ENCODE measurements around the gene NDOR1. TPM values are rescaled to one million over a fixed set of nuclear protein-coding genes. Genes with fewer than 3 reads are reported as not detected.
"Not testable (repeated sequence)": the region's sequence is repeated elsewhere in the genome, so short reads cannot be mapped to it uniquely, and the experiment has no call there.

NDOR1 gene
- polyA plus RNA-seq, 1 experiment = 7.1 TPM

DNA sequence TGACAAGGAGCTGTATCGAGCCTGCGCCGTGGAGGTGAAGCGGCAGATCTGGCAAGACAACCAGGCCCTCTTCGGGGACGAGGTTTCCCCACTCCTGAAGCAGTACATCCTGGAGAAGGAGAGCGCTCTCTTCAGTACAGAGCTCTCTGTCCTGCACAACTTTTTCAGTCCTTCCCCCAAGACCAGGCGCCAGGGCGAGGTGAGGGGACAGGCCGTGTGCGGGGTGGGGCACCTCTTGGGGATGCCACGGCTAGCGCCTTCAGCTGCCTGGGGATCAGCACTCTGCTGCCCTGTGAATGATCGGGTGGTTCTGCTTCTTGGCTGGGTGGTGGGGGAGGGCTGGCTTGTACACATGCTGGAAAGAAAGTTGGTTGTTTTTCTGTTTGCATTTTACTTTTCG is 51.4 kb downstream of the NDOR1 start:
- Histone ChIP-seq H3K36me3 (ENCODE audit: control insufficient read depth, insufficient read depth, low read length) (peaks cover 5% of the 10 kb centered on the region), H3K4me3 (ENCODE audit: low read depth, low read length) (no peak overlapping the region), H3K27me3 (ENCODE audit: control insufficient read depth, insufficient read depth, low read length) (no peaks in the 10 kb centered on the region)
- POLR2A ChIA-PET = no interaction called here
- TF ChIP-seq, protein P1, sequence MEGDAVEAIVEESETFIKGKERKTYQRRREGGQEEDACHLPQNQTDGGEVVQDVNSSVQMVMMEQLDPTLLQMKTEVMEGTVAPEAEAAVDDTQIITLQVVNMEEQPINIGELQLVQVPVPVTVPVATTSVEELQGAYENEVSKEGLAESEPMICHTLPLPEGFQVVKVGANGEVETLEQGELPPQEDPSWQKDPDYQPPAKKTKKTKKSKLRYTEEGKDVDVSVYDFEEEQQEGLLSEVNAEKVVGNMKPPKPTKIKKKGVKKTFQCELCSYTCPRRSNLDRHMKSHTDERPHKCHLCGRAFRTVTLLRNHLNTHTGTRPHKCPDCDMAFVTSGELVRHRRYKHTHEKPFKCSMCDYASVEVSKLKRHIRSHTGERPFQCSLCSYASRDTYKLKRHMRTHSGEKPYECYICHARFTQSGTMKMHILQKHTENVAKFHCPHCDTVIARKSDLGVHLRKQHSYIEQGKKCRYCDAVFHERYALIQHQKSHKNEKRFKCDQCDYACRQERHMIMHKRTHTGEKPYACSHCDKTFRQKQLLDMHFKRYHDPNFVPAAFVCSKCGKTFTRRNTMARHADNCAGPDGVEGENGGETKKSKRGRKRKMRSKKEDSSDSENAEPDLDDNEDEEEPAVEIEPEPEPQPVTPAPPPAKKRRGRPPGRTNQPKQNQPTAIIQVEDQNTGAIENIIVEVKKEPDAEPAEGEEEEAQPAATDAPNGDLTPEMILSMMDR (IDR thresholded peaks at IDR 0.05; ENCODE audit: insufficient read depth, low read depth, low read length) = no peak
- CTCF ChIA-PET = interaction anchor here (1.1 kb wide), 1 partner anchor 20 kb away, joined by 5 read pairs; no protein-coding TSS in a partner anchor
- no peak for DNase-seq (ENCODE audit: low read depth)

DNA sequence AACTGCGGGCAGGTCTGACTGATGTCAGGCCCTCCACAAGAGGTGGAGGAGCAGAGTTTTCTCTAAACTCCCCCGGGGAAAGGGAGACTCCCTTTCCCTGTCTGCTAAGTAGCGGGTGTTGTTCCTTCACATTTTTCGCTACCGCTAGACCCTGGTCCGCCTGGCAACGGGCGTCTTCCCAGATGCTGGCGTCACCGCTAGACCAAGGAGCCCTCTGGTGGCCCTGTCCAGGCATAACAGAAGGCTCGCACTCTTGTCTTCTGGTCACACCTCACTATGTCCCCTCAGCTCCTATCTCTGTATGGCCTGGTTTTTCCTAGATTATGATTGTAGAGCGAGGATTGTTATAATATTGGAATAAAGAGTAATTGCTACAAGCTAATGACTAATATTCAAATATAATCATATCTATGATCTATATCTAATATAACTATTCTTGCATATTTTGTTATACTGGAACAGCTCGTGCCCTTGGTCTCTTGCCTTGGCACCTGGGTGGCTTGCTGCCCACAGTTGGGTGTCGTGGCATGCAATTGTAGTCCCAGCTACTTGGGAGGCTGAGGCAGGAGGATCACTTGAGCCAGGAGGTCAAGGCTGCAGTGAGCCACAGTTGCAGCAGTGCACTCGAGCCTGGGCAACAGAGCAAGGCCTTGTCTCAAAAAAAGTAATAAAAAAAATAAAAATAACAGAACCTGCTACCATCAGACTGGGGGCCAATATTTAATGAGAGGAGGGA is 56.8 kb downstream of the NDOR1 start:
- DNase-seq (ENCODE audit: low read depth); H3K27me3 ChIP-seq (ENCODE audit: control insufficient read depth, insufficient read depth, low read length); H3K4me3 ChIP-seq (ENCODE audit: low read depth, low read length); POLR2A ChIA-PET: not testable (repeated sequence)
- CTCF ChIA-PET = interaction anchor here (1.1 to 1.9 kb wide), 5 partner anchors 11 to 26 kb away, joined by 3 to 6 read pairs (median 3); partner anchors contain the start of gene TUBB4B
- TF ChIP-seq, protein P1 (IDR thresholded peaks at IDR 0.05; ENCODE audit: insufficient read depth, low read depth, low read length) = peak; percentile 55
- H3K36me3 ChIP-seq (ENCODE audit: control insufficient read depth, insufficient read depth, low read length) = peaks cover 24% of the 10 kb centered on the region

DNA sequence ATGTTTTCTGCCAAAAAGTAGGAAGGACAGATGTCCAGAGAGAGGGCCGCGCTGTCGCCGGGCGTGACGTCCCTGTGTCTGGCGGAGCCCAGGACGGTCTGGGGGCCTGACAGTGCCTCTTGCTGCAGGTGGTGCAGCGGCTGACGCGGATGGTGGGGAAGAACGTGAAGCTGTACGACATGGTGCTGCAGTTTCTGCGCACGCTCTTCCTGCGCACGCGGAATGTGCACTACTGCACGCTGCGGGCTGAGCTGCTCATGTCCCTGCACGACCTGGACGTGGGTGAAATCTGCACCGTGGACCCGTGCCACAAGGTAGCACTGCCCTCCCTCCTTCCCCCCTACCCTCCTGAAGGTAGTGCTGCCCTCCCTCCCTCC is 57.4 kb downstream of the NDOR1 start:
- Histone ChIP-seq H3K4me3 (ENCODE audit: low read depth, low read length) (no peak overlapping the region), H3K36me3 (ENCODE audit: control insufficient read depth, insufficient read depth, low read length) (peaks cover 25% of the 10 kb centered on the region), H3K27me3 (ENCODE audit: control insufficient read depth, insufficient read depth, low read length) (no peaks in the 10 kb centered on the region)
- DNase-seq (ENCODE audit: low read depth) = no peak
- ChIA-PET CTCF (interaction anchor here (1.1 to 1.2 kb wide), 2 partner anchors 22 to 26 kb away, joined by 3 to 4 read pairs; partner anchors contain the start of gene TUBB4B), POLR2A (no interaction called here)
- TF ChIP-seq, protein P1 (IDR thresholded peaks at IDR 0.05; ENCODE audit: insufficient read depth, low read depth, low read length) = no peak

DNA sequence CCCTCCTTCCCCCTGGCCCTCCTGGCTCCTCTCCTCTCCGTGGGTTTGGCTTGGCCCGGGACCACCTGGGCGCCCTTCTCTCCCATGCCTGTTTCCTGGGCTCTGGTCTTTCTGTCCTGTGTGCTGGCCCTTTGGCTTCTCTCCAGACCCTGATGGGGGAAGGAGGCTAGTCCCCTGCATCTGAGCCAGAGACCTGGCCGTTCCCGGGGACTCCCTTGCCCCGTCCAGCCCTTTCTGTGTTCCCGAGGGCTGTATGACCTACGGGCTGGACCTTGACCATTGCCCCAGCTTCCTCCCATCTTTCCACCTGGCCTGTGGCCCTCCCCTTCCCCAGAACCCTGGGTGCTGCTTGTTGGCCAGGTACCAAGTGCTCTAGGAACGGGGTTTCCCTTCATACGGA is 58.0 kb downstream of the NDOR1 start:
- DNase-seq (ENCODE audit: low read depth) = no peak
- POLR2A ChIA-PET = no interaction called here
- Histone ChIP-seq H3K36me3 (ENCODE audit: control insufficient read depth, insufficient read depth, low read length) (peaks cover 25% of the 10 kb centered on the region), H3K27me3 (ENCODE audit: control insufficient read depth, insufficient read depth, low read length) (no peaks in the 10 kb centered on the region), H3K4me3 (ENCODE audit: low read depth, low read length) (no peak overlapping the region)
- TF ChIP-seq, protein P1 (IDR thresholded peaks at IDR 0.05; ENCODE audit: insufficient read depth, low read depth, low read length) = no peak
- CTCF ChIA-PET = no interaction called here

DNA sequence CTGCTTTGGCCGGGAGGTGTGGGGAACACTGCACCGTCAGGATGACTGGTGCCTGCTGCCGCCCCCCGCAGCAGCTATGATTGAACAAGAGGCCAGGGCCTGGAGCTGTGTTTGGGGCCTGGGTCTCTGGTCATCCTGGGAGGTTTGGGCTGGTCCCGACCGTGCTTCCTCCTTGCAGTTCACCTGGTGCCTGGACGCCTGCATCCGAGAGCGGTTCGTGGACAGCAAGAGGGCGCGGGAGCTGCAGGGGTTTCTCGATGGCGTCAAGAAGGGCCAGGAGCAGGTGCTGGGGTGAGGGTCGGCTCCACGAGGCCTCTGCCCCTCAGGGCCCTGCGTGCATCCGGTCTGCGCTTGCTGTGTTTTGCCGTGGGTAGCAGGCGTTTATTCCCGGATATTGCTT is 58.6 kb downstream of the NDOR1 start:
- DNase-seq (ENCODE audit: low read depth) = no peak
- CTCF ChIA-PET = interaction anchor here (3.1 kb wide), 1 partner anchor 27 kb away, joined by 9 read pairs; no protein-coding TSS in a partner anchor
- TF ChIP-seq, protein P1 (IDR thresholded peaks at IDR 0.05; ENCODE audit: insufficient read depth, low read depth, low read length) = no peak

More for the DNA sequence above, 58.6 kb downstream of the NDOR1 start:
- POLR2A ChIA-PET = no interaction called here
- H3K4me3 ChIP-seq (ENCODE audit: low read depth, low read length) = no peak overlapping the region
- peaks cover 27% of the 10 kb centered on the region for H3K36me3 ChIP-seq (ENCODE audit: control insufficient read depth, insufficient read depth, low read length)
- H3K27me3 ChIP-seq (ENCODE audit: control insufficient read depth, insufficient read depth, low read length) = no peaks in the 10 kb centered on the region
